ENCODE measurements around the gene JAZF1. TPM values are rescaled to one million over a fixed set of nuclear protein-coding genes. Genes with fewer than 3 reads are reported as not detected.

The JAZF1 gene
- total RNA-seq, 1 experiment from 2014 or later: 9.1 TPM

DNA sequence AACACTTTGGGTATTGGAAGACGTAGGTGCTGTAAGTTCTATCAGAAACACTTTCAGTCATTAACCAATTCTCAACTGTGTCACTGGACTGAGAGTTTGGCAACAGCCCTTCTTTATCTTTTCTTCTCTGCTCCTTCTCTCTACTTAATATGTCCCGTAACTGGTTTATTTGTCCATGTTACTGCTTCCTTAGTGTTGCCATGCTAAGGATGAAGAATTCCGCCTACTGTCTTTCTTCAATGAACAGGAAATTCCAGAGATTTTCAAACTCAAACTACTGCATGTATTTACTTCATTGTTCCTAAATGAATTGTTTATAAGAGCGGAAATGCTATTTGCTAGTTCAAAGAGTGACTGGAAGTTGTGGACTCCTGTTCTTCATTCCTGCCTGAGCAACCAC lies 296.9 kb downstream of the JAZF1 start:
- Mint-ChIP-seq H3K9me3 (no peaks in the 10 kb centered on the region), H3K4me1 (peaks cover 16 to 17% of the 10 kb centered on the region in 2 experiments), H3K4me3 (no peak overlapping the region), H3K27me3 (ENCODE audit: low read depth) (no peaks in the 10 kb centered on the region), H3K27ac (peak overlapping the region in 1 of 3 experiments; percentile 68; a peak in 1 of 7 replicates), H3K36me3 (ENCODE audit: insufficient read depth in 1 of 3, low read depth in 3 of 3) (no peaks in the 10 kb centered on the region; a peak in 2 of 7 replicates)
- H3K9ac ChIP-seq (ENCODE audit: extremely low read depth, insufficient read length, low read length): no peak overlapping the region
- WGBS (ENCODE audit: extremely low coverage, insufficient read length, low lambda C conversion rate): no CpG with 5 or more reads among the region's 4 CpGs
- H2BK20ac ChIP-seq (ENCODE audit: low read depth, low read length, poor library complexity, severe bottlenecking): no peak overlapping the region
- H3K56ac ChIP-seq (ENCODE audit: insufficient read length, low read depth, low read length): no peak overlapping the region
- no peak overlapping the region for H2BK5ac ChIP-seq (ENCODE audit: insufficient read length, low read length)
- H3K18ac ChIP-seq (ENCODE audit: insufficient read length, low read depth, low read length): no peak overlapping the region
- TF ChIP-seq, protein P1, sequence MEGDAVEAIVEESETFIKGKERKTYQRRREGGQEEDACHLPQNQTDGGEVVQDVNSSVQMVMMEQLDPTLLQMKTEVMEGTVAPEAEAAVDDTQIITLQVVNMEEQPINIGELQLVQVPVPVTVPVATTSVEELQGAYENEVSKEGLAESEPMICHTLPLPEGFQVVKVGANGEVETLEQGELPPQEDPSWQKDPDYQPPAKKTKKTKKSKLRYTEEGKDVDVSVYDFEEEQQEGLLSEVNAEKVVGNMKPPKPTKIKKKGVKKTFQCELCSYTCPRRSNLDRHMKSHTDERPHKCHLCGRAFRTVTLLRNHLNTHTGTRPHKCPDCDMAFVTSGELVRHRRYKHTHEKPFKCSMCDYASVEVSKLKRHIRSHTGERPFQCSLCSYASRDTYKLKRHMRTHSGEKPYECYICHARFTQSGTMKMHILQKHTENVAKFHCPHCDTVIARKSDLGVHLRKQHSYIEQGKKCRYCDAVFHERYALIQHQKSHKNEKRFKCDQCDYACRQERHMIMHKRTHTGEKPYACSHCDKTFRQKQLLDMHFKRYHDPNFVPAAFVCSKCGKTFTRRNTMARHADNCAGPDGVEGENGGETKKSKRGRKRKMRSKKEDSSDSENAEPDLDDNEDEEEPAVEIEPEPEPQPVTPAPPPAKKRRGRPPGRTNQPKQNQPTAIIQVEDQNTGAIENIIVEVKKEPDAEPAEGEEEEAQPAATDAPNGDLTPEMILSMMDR (conservative IDR thresholded peaks at IDR 0.05): no peak
- H2AK5ac ChIP-seq (ENCODE audit: insufficient read length, low read length): no peak overlapping the region
- no peaks in the 10 kb centered on the region for H3K79me2 ChIP-seq (ENCODE audit: insufficient read depth, low read length)
- H3K23ac ChIP-seq (ENCODE audit: insufficient read length, low read depth, low read length): no peak overlapping the region
- H3K14ac ChIP-seq (ENCODE audit: insufficient read depth, low read length): no peak overlapping the region
- H3K4me2 ChIP-seq (ENCODE audit: insufficient read depth, insufficient read length, low read length): no peak overlapping the region
- no peak overlapping the region for H4K8ac ChIP-seq (replicated peaks; ENCODE audit: insufficient read length, low read depth, low read length)
- no peaks in the 10 kb centered on the region for H4K20me1 ChIP-seq (ENCODE audit: control insufficient read depth, insufficient read depth, insufficient read length)
- H3K9me3 ChIP-seq (ENCODE audit: control insufficient read depth, low read depth, low read length): no peaks in the 10 kb centered on the region
- H3K27me3 ChIP-seq (ENCODE audit: insufficient read depth, low read length): no peaks in the 10 kb centered on the region
- H3K27ac ChIP-seq (ENCODE audit: insufficient read length, low read depth, low read length): no peak overlapping the region
- no peaks in the 10 kb centered on the region for H3K79me1 ChIP-seq (ENCODE audit: insufficient read depth, low read depth, low read length, poor library complexity, severe bottlenecking)
- no peak overlapping the region for H2AFZ ChIP-seq (ENCODE audit: low read length)
- no peak overlapping the region for H2BK15ac ChIP-seq (ENCODE audit: low read depth, low read length)
- no peak overlapping the region for H3T11ph ChIP-seq (ENCODE audit: low read length)
- no peak overlapping the region for H4K91ac ChIP-seq (ENCODE audit: insufficient read length, low read depth, low read length)
- no peak overlapping the region for H4K5ac ChIP-seq (ENCODE audit: insufficient read length, low read depth, low read length)
- no peak for DNase-seq
- H3K4ac ChIP-seq (ENCODE audit: low read depth, low read length): no peak overlapping the region
- no peak overlapping the region for H2BK120ac ChIP-seq (ENCODE audit: low read depth, low read length, poor library complexity, severe bottlenecking)
- no peak overlapping the region for H2BK12ac ChIP-seq (ENCODE audit: insufficient read length, low read depth, low read length)
- peaks cover 7% of the 10 kb centered on the region; the same call in 1 of the 2 replicates for H3K4me1 ChIP-seq (ENCODE audit: insufficient read depth, low read length)
- no peaks in the 10 kb centered on the region for H3K23me2 ChIP-seq (ENCODE audit: insufficient read length, low read depth, low read length, poor library complexity, severe bottlenecking)
